Vagina (tissue), 2 donors: ENCODE measurements around the gene FRMPD2.

ENCODE experiments used
- POLR2A ChIP-seq, 2 donors: fragments of 450-650 bp; IDR thresholded peaks; one replicate each; pipeline ENCODE4 v1.6.1; 2017; ENCODE audit warnings: antibody characterized with exemption in 2 of 2, mild to moderate bottlenecking in 2 of 2, moderate library complexity in 2 of 2
- POLR2AphosphoS5 ChIP-seq, 2 donors: sonication (generic); formaldehyde crosslinking; IDR thresholded peaks; one replicate each; pipeline ENCODE4 v1.9.0; 2017; ENCODE audit warnings: antibody characterized with exemption in 2 of 2, mild to moderate bottlenecking in 2 of 2, low read depth in 1 of 2; ENCODE audit not compliant: insufficient read depth in 1 of 2
- TF ChIP-seq, protein P1 (sequence below), 3 experiments: fragments of 450-650 bp in 2 of 3; fragments of 200-600 bp in 1 of 3; sonication (generic) in 1 of 3; IDR thresholded peaks; one replicate each; pipeline ENCODE4 v1.5.1; 2017 to 2019; ENCODE audit warnings: antibody characterized with exemption in 3 of 3, mild to moderate bottlenecking in 2 of 3, moderate library complexity in 2 of 3

- no peak for TF ChIP-seq POLR2AphosphoS5 (IDR thresholded peaks at IDR 0.05; ENCODE audit: insufficient read depth in 1 of 2, low read depth in 1 of 2)
- TF ChIP-seq, protein P1, sequence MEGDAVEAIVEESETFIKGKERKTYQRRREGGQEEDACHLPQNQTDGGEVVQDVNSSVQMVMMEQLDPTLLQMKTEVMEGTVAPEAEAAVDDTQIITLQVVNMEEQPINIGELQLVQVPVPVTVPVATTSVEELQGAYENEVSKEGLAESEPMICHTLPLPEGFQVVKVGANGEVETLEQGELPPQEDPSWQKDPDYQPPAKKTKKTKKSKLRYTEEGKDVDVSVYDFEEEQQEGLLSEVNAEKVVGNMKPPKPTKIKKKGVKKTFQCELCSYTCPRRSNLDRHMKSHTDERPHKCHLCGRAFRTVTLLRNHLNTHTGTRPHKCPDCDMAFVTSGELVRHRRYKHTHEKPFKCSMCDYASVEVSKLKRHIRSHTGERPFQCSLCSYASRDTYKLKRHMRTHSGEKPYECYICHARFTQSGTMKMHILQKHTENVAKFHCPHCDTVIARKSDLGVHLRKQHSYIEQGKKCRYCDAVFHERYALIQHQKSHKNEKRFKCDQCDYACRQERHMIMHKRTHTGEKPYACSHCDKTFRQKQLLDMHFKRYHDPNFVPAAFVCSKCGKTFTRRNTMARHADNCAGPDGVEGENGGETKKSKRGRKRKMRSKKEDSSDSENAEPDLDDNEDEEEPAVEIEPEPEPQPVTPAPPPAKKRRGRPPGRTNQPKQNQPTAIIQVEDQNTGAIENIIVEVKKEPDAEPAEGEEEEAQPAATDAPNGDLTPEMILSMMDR (IDR thresholded peaks at IDR 0.05): peak; percentile 31 to 46 (median 37)
- no peak for TF ChIP-seq POLR2A (IDR thresholded peaks at IDR 0.05)
Observed at GRCh38 chr10:48289501-48290238, 15.2 kb upstream of the FRMPD2 start.
